ENCODE measurements around the gene ALPK3.

GRCh38 chr15:84811828-84812227 is 5.3 kb upstream of the ALPK3 start:
- no peak for TF ChIP-seq REST (IDR thresholded peaks at IDR 0.05; ENCODE audit: low read depth)
- no peak for TF ChIP-seq MAX (IDR thresholded peaks at IDR 0.05)
- TF ChIP-seq ATF3 (IDR thresholded peaks at IDR 0.05), result no peak
